HEK293 (cell line): ENCODE measurements around the gene MDGA2.

Experiments
- CTCF ChIP-seq: fragments of 450-650 bp; formaldehyde crosslinking; IDR thresholded peaks from 2 replicates; pipeline ENCODE4 v1.5.1; 2016; ENCODE audit warnings: missing biosample characterization, missing genetic modification characterization
- GLI4 ChIP-seq: fragments of 450-650 bp; formaldehyde crosslinking; IDR thresholded peaks from 2 replicates; pipeline ENCODE4 v1.5.1; 2016; ENCODE audit warnings: missing biosample characterization, missing genetic modification characterization
- TCF7L2 ChIP-seq: IDR thresholded peaks from 2 replicates; pipeline ENCODE4 v1.6.1; 2011; ENCODE audit warnings: low read depth, mild to moderate bottlenecking, inconsistent platforms, low read length, moderate library complexity, borderline replicate concordance
- ZNF623 ChIP-seq: fragments of 450-650 bp; formaldehyde crosslinking; IDR thresholded peaks from 2 replicates; pipeline ENCODE4 v1.5.1; 2016; ENCODE audit warnings: missing biosample characterization, missing genetic modification characterization
- ZNF626 ChIP-seq: fragments of 450-650 bp; sonication (Bioruptor Pico); formaldehyde crosslinking; IDR thresholded peaks from 2 replicates; pipeline ENCODE4 v1.5.1; 2018; ENCODE audit warnings: missing biosample characterization, missing genetic modification characterization, inconsistent platforms

- no peak for TF ChIP-seq TCF7L2
- TF ChIP-seq ZNF623 (tag by site-specific recombination) = no peak
- TF ChIP-seq CTCF (tag by site-specific recombination) = no peak
- no peak for TF ChIP-seq GLI4
- no peak for TF ChIP-seq ZNF626 (tag by site-specific recombination)
These were observed 184.6 kb downstream of the MDGA2 start for GRCh38 chr14:47490766-47491165.
